H1 (cell line): ENCODE measurements around the gene C19orf12. TPM values are rescaled to one million over a fixed set of nuclear protein-coding genes. Genes with fewer than 3 reads are reported as not detected.

Experiments
- CTCF ChIA-PET: fragments of 300-600 bp; sonication (Branson Sonifier 250); formaldehyde crosslinking; loops from one replicate; lab custom pipeline; 2021; ENCODE audit not compliant: partially characterized antibody; lab: Charles Lee
- POLR2A ChIA-PET: fragments of 300-600 bp; sonication (Branson Sonifier 250); formaldehyde crosslinking; loops from one replicate; lab custom pipeline; 2021; ENCODE audit warnings: inconsistent platforms; ENCODE audit not compliant: partially characterized antibody; lab: Charles Lee
- DNase-seq, 2 experiments: peaks; one replicate each; pipeline versions ENCODE4 v3.0.0 to v3.0.0-alpha.2; 2010 to 2022; ENCODE audit warnings: low spot score in 2 of 2, low read depth in 1 of 2, mixed read lengths in 1 of 2
- FAIRE-seq: peaks from 2 replicates; lab custom pipeline; 2011; peaks lifted over from hg19 to GRCh38; lab: Jason Lieb, UNC
- H2AFZ ChIP-seq: 2 replicates; pipeline ENCODE4 v1.8.1; 2012; ENCODE audit warnings: low read length, inconsistent platforms
- H2AK5ac ChIP-seq: 2 replicates; pipeline ENCODE4 v1.6.1; 2013; ENCODE audit warnings: low read depth, low read length
- H2BK120ac ChIP-seq: replicated peaks from 2 replicates; pipeline ENCODE3; 2013; ENCODE audit warnings: low read depth, low read length, inconsistent platforms
- H2BK12ac ChIP-seq: 2 replicates; pipeline ENCODE4 v1.6.1; 2013; ENCODE audit warnings: low read depth, low read length
- H2BK15ac ChIP-seq: 2 replicates; pipeline ENCODE4 v1.6.1; 2013; ENCODE audit warnings: low read length
- H2BK20ac ChIP-seq: 2 replicates; pipeline ENCODE4 v1.6.1; 2013; ENCODE audit warnings: low read length
- H2BK5ac ChIP-seq: 2 replicates; pipeline ENCODE4 v1.6.1; 2013; ENCODE audit warnings: low read depth, low read length
- H3K14ac ChIP-seq: 2 replicates; pipeline ENCODE4 v1.6.1; 2013; ENCODE audit warnings: inconsistent platforms; ENCODE audit not compliant: insufficient read length
- H3K18ac ChIP-seq: 2 replicates; pipeline ENCODE4 v1.6.1; 2013; ENCODE audit warnings: low read length; ENCODE audit errors: extremely low read depth
- H3K23ac ChIP-seq: 2 replicates; pipeline ENCODE4 v1.6.1; 2013; ENCODE audit warnings: inconsistent platforms; ENCODE audit not compliant: insufficient read length
- H3K23me2 ChIP-seq: 2 replicates; pipeline ENCODE4 v1.6.1; 2013; ENCODE audit warnings: low read depth, low read length
- H3K27ac ChIP-seq: 2 replicates; pipeline ENCODE4 v1.6.1; 2011; ENCODE audit warnings: low read depth, low read length, inconsistent platforms
- H3K27me3 ChIP-seq, 4 experiments: replicated peaks in 1 of 4; 1 replicate in 1 of 4; 2 replicates in 3 of 4; pipeline versions ENCODE4 v1.6.1 to v1.8.1; 2011 to 2013; ENCODE audit warnings: low read length in 3 of 4, mild to moderate bottlenecking in 3 of 4, inconsistent platforms in 2 of 4, mixed read lengths in 2 of 4, moderate library complexity in 1 of 4; ENCODE audit not compliant: control insufficient read depth in 3 of 4, insufficient read depth in 3 of 4; ENCODE audit errors: extremely low read depth in 1 of 4
- H3K36me3 ChIP-seq, 4 experiments: 2 replicates each; pipeline versions ENCODE4 v1.6.1 to v1.8.1; 2011 to 2013; ENCODE audit warnings: mild to moderate bottlenecking in 4 of 4, low read length in 3 of 4, moderate library complexity in 2 of 4, control low read depth in 1 of 4, inconsistent platforms in 1 of 4; ENCODE audit not compliant: insufficient read depth in 4 of 4, control insufficient read depth in 2 of 4
- H3K4ac ChIP-seq: replicated peaks from 2 replicates; pipeline ENCODE3; 2013; ENCODE audit warnings: low read length, low read depth, mixed read lengths, inconsistent platforms; ENCODE audit not compliant: insufficient read length
- H3K4me1 ChIP-seq, 4 experiments: replicated peaks in 1 of 4; 1 replicate in 1 of 4; 2 replicates in 3 of 4; pipeline versions ENCODE4 v1.6.1 to v1.8.1; 2011 to 2013; ENCODE audit warnings: low read length in 3 of 4, inconsistent platforms in 2 of 4, mixed read lengths in 1 of 4; ENCODE audit not compliant: insufficient read depth in 4 of 4, control insufficient read depth in 3 of 4
- H3K4me2 ChIP-seq, 2 experiments: 2 replicates each; pipeline versions ENCODE4 v1.6.1 to v1.8.1; 2011 to 2013; ENCODE audit warnings: low read depth in 2 of 2, low read length in 2 of 2, control low read depth in 1 of 2, inconsistent platforms in 1 of 2, mild to moderate bottlenecking in 1 of 2; ENCODE audit not compliant: insufficient read depth in 1 of 2
- H3K4me3 ChIP-seq, 4 experiments: fragments of 200-600, 300-600 bp in 1 of 4; sonication (generic), shearing (Covaris generic), sonication (Bioruptor Twin) in 1 of 4; 2 replicates each; pipeline versions ENCODE4 v1.5.1 to v1.8.1; 2011 to 2016; ENCODE audit warnings: low read length in 4 of 4, low read depth in 3 of 4, control low read depth in 2 of 4, inconsistent platforms in 2 of 4, mild to moderate bottlenecking in 2 of 4, mixed read lengths in 1 of 4, moderate library complexity in 1 of 4; ENCODE audit not compliant: insufficient read depth in 2 of 4; ENCODE audit errors: extremely low read depth in 1 of 4
- H3K56ac ChIP-seq: replicated peaks from 2 replicates; pipeline ENCODE3; 2013; ENCODE audit warnings: low read depth, mild to moderate bottlenecking, mixed read lengths, low read length, inconsistent platforms; ENCODE audit not compliant: insufficient read length
- H3K79me1 ChIP-seq: 2 replicates; pipeline ENCODE4 v1.6.1; 2013; ENCODE audit warnings: low read depth, low read length, control low read depth
- H3K79me2 ChIP-seq, 2 experiments: 2 replicates each; pipeline versions ENCODE4 v1.6.1 to v1.8.1; 2012 to 2013; ENCODE audit warnings: low read length in 2 of 2, mild to moderate bottlenecking in 2 of 2, inconsistent platforms in 1 of 2; ENCODE audit not compliant: insufficient read depth in 2 of 2, control insufficient read depth in 1 of 2
- H3K9ac ChIP-seq, 4 experiments: replicated peaks in 1 of 4; 1 replicate in 1 of 4; 2 replicates in 3 of 4; pipeline versions ENCODE4 v1.6.1 to v1.8.1; 2011 to 2013; ENCODE audit warnings: low read depth in 3 of 4, low read length in 3 of 4, control low read depth in 2 of 4, mild to moderate bottlenecking in 2 of 4, moderate library complexity in 2 of 4, inconsistent platforms in 1 of 4; ENCODE audit errors: extremely low read depth in 1 of 4
- H3K9me3 ChIP-seq, 2 experiments: 2 replicates each; pipeline versions ENCODE4 v1.6.1 to v1.8.1; 2012 to 2013; ENCODE audit warnings: mild to moderate bottlenecking in 2 of 2, moderate library complexity in 2 of 2, control low read depth in 1 of 2, inconsistent platforms in 1 of 2, low read depth in 1 of 2, low read length in 1 of 2, mixed read lengths in 1 of 2; ENCODE audit not compliant: insufficient read depth in 2 of 2
- H4K20me1 ChIP-seq, 2 experiments: replicated peaks in 1 of 2; 2 replicates each; pipeline versions ENCODE3 to v1.8.1; 2011 to 2013; ENCODE audit warnings: inconsistent platforms in 2 of 2, low read length in 2 of 2, mild to moderate bottlenecking in 1 of 2; ENCODE audit not compliant: insufficient read depth in 2 of 2, control insufficient read depth in 1 of 2
- H4K5ac ChIP-seq: 2 replicates; pipeline ENCODE4 v1.6.1; 2013; ENCODE audit warnings: low read length, low read depth, mixed read lengths, inconsistent platforms; ENCODE audit not compliant: insufficient read length
- H4K8ac ChIP-seq: 2 replicates; pipeline ENCODE4 v1.8.0; 2013; ENCODE audit warnings: mild to moderate bottlenecking, moderate library complexity, low read length, inconsistent platforms; ENCODE audit not compliant: insufficient read depth; ENCODE audit errors: extremely low read depth
- H4K91ac ChIP-seq: replicated peaks from 2 replicates; pipeline ENCODE3; 2013; ENCODE audit warnings: low read length, mixed read lengths, inconsistent platforms; ENCODE audit not compliant: insufficient read length
- CHD2 ChIP-seq: IDR thresholded peaks from 2 replicates; pipeline ENCODE4 v1.6.1; 2012; ENCODE audit warnings: low read length, improper control_type of control experiment
- CTCF ChIP-seq, 3 experiments: IDR thresholded peaks; 1 replicate in 2 of 3; 2 replicates in 1 of 3; pipeline versions ENCODE4 v1.5.1 to v1.6.1; 2011; ENCODE audit warnings: low read length in 3 of 3, mild to moderate bottlenecking in 3 of 3, inconsistent platforms in 2 of 3, low read depth in 1 of 3, moderate library complexity in 1 of 3; ENCODE audit not compliant: insufficient read depth in 1 of 3; ENCODE audit errors: control extremely low read depth in 1 of 3
- EGR1 ChIP-seq: IDR thresholded peaks from 2 replicates; pipeline ENCODE4 v1.6.1; 2011; ENCODE audit warnings: low read depth, low read length, borderline replicate concordance
- EP300 ChIP-seq, 2 experiments: IDR thresholded peaks; 1 replicate in 1 of 2; 2 replicates in 1 of 2; pipeline ENCODE4 v1.6.1; 2011 to 2012; ENCODE audit warnings: low read depth in 2 of 2, low read length in 2 of 2, mild to moderate bottlenecking in 2 of 2, borderline replicate concordance in 1 of 2, inconsistent platforms in 1 of 2, moderate library complexity in 1 of 2
- GTF2F1 ChIP-seq: IDR thresholded peaks from 2 replicates; pipeline ENCODE4 v1.6.1; 2012; ENCODE audit warnings: low read depth, low read length, improper control_type of control experiment, borderline replicate concordance
- RAD21 ChIP-seq, 2 experiments: IDR thresholded peaks in 1 of 2; conservative IDR thresholded peaks in 1 of 2; 2 replicates each; pipeline ENCODE4 v1.6.1; 2011; ENCODE audit warnings: low read depth in 2 of 2, low read length in 2 of 2, improper control_type of control experiment in 1 of 2, inconsistent platforms in 1 of 2, mild to moderate bottlenecking in 1 of 2, moderate library complexity in 1 of 2
- SRF ChIP-seq: IDR thresholded peaks from 2 replicates; pipeline ENCODE4 v1.6.1; 2011; ENCODE audit warnings: mild to moderate bottlenecking, low read depth, low read length, moderate library complexity
- TCF12 ChIP-seq: IDR thresholded peaks from 2 replicates; pipeline ENCODE4 v1.6.1; 2011; ENCODE audit warnings: low read depth, mild to moderate bottlenecking, low read length
- TEAD4 ChIP-seq: IDR thresholded peaks from 2 replicates; pipeline ENCODE4 v1.6.1; 2012; ENCODE audit warnings: low read depth, low read length, inconsistent platforms, mixed read lengths
- WGBS, 2 experiments: shearing (Covaris generic) in 1 of 2; methylation state at CpG; one replicate each; pipeline versions ENCODE4 v1.1.6 to v1.1.7; 2013 to 2015; ENCODE audit warnings: low lambda C conversion rate in 2 of 2, mixed read lengths in 2 of 2, inconsistent platforms in 1 of 2, low coverage in 1 of 2, missing lambda C conversion rate in 1 of 2; ENCODE audit not compliant: insufficient replicate concordance in 2 of 2, insufficient coverage in 1 of 2, insufficient read length in 1 of 2; ENCODE audit errors: extremely low coverage in 1 of 2, missing lambda C conversion rate in 1 of 2; 5-methylcytosine and 5-hydroxymethylcytosine counted together
- polyA plus RNA-seq, 7 experiments: library from polyadenylated mRNA; depleted of rRNA in 3 of 7; stranded (reverse) in 5 of 7; unstranded in 2 of 7; fragments of >200 nt in 5 of 7; fragments of 200-250 nt in 2 of 7; gene quantifications; 1 replicate in 5 of 7; 2 replicates in 1 of 7; 4 replicates in 1 of 7; pipeline versions ENCODE4 v1.2.1 to v1.2.3, GENCODE V29; 2011 to 2013; ENCODE audit warnings: missing spikeins in 2 of 7, mixed read lengths in 2 of 7
- total RNA-seq: library from RNA; stranded (reverse); fragmentation: NEBNext Ultra II Directional; extraction: Animal tissue kit (Norgen Biotek cat#: 25700); gene quantifications from 2 replicates; pipeline ENCODE4 v1.2.1, GENCODE V29; 2021

The C19orf12 gene
- total and polyA plus RNA-seq, 2 of the 8 experiments (the other 6 are each of a cell fraction or from before 2014, with no cell fraction given) = 10.7 to 11.9 TPM

GRCh38 chr19:29695765-29696564 lies 19.1 kb downstream of the C19orf12 start:
- Histone ChIP-seq H3K23me2 (peaks cover 2% of the 10 kb centered on the region; the same call in 1 of the 2 replicates), H2BK120ac (no peak overlapping the region), H3K9me3 (no peaks in the 10 kb centered on the region), H2AK5ac (no peak overlapping the region), H3K79me2 (no peaks in the 10 kb centered on the region), H4K8ac (no peak overlapping the region), H2BK15ac (no peak overlapping the region), H3K23ac (no peak overlapping the region), H3K4me1 (peaks cover 0 to 4% (median 0%) of the 10 kb centered on the region in 4 experiments; a peak in 2 of 7 replicates), H3K56ac (no peak overlapping the region), H3K4me3 (no peak overlapping the region), H3K27me3 (no peaks in the 10 kb centered on the region), H3K14ac (no peak overlapping the region), H2BK20ac (no peak overlapping the region), H2AFZ (no peak overlapping the region), H2BK12ac (no peak overlapping the region), H3K9ac (no peak overlapping the region), H2BK5ac (no peak overlapping the region), H3K4ac (no peak overlapping the region), H4K20me1 (peaks cover 0 to 1% of the 10 kb centered on the region in 2 experiments), H3K18ac (no peak overlapping the region), H4K5ac (no peak overlapping the region), H3K79me1 (no peaks in the 10 kb centered on the region), H4K91ac (no peak overlapping the region), H3K27ac (no peak overlapping the region), H3K4me2 (no peak overlapping the region), H3K36me3 (no peaks in the 10 kb centered on the region)
- ChIA-PET CTCF (interaction anchor here (0.6 kb wide), 1 partner anchor 76 kb away, joined by 3 read pairs; no protein-coding TSS in a partner anchor), POLR2A (no interaction called here)
- WGBS, 2 experiments = 89% methylated on average over 6 of the region's 6 CpGs; no CpG with 5 or more reads in 1 of the 2 experiments
- FAIRE-seq = no peak
- DNase-seq = no peak
- no peak for TF ChIP-seq TCF12
- no peak for TF ChIP-seq RAD21 (IDR thresholded peaks at IDR 0.05 in 1 of 2, conservative IDR thresholded peaks at IDR 0.05 in 1 of 2; ENCODE audit: low read depth in 2 of 2, low read length in 2 of 2)
- no peak for TF ChIP-seq CHD2
- TF ChIP-seq EP300 (IDR thresholded peaks at IDR 0.05; ENCODE audit: borderline replicate concordance in 1 of 2, low read depth in 2 of 2, low read length in 2 of 2) = no peak
- TF ChIP-seq EGR1 = no peak
- no peak for TF ChIP-seq CTCF (IDR thresholded peaks at IDR 0.05; ENCODE audit: control extremely low read depth in 1 of 3, insufficient read depth in 1 of 3, low read depth in 1 of 3, low read length in 3 of 3)
- no peak for TF ChIP-seq SRF
- no peak for TF ChIP-seq TEAD4
- no peak for TF ChIP-seq GTF2F1
